HG03196 (cell line): Measurements from ENCODE around the gene IFITM5.
"Not testable (repeated sequence)": the region's sequence is repeated elsewhere in the genome, so short reads cannot be mapped to it uniquely, and the experiment has no call there.

ENCODE experiments used
- ATAC-seq: cut with Tn5 transposase; IDR thresholded peaks from one replicate; pipeline ENCODE4 v1.9.1; 2021; ENCODE audit not compliant: unreplicated experiment

IFITM5 gene

GRCh38 chr11:328516-329100 is 29.3 kb upstream of the IFITM5 start:
- not testable (repeated sequence) for ATAC-seq

GRCh38 chr11:328012-328411 is 28.7 kb upstream of the IFITM5 start:
- ATAC-seq: no peak

- ATAC-seq: no peak
These were observed 28.2 kb upstream of the IFITM5 start for GRCh38 chr11:327581-327923.

- ATAC-seq: peak; percentile 71
These were observed 27.7 kb upstream of the IFITM5 start for GRCh38 chr11:326842-327580.

- ATAC-seq: no peak
These were observed 27.2 kb upstream of the IFITM5 start for GRCh38 chr11:326592-326841.

- no peak for ATAC-seq
These were observed 26.7 kb upstream of the IFITM5 start for GRCh38 chr11:325796-326591.

- not testable (repeated sequence) for ATAC-seq
These were observed 25.5 kb upstream of the IFITM5 start for GRCh38 chr11:324593-325517.

GRCh38 chr11:324156-324555 is 24.8 kb upstream of the IFITM5 start:
- ATAC-seq: no peak

- not testable (repeated sequence) for ATAC-seq
These were observed 20.6 kb upstream of the IFITM5 start for GRCh38 chr11:319888-320273.

- peak; percentile 15 for ATAC-seq
These were observed 20.0 kb upstream of the IFITM5 start for GRCh38 chr11:319121-319887.

- ATAC-seq: peak; percentile 51
These were observed 19.2 kb upstream of the IFITM5 start for GRCh38 chr11:318405-319120.

- not testable (repeated sequence) for ATAC-seq
These were observed 18.5 kb upstream of the IFITM5 start for GRCh38 chr11:317668-318404.

- no peak for ATAC-seq
These were observed 17.6 kb upstream of the IFITM5 start for GRCh38 chr11:316891-317301.

GRCh38 chr11:316031-316701 is 16.8 kb upstream of the IFITM5 start:
- ATAC-seq: no peak

- no peak for ATAC-seq
These were observed 16.2 kb upstream of the IFITM5 start for GRCh38 chr11:315516-315994.

- no peak for ATAC-seq
These were observed 15.7 kb upstream of the IFITM5 start for GRCh38 chr11:315051-315481.

GRCh38 chr11:314554-314875 is 15.2 kb upstream of the IFITM5 start:
- ATAC-seq: not testable (repeated sequence)

GRCh38 chr11:313787-314553 is 14.6 kb upstream of the IFITM5 start, which contains the start of gene IFITM1:
Gene IFITM1, plus strand, starts transcription at chr11:314040. Its CDS starts 131 bp downstream, at chr11:314171.
- no peak for ATAC-seq
